Measurements from ENCODE around the gene PHYKPL. TPM values are rescaled to one million over a fixed set of nuclear protein-coding genes. Genes with fewer than 3 reads are reported as not detected.

Gene PHYKPL
- total RNA-seq, 1 donor from 2014 or later = 29.2 TPM

- Histone ChIP-seq H3K36me3 (ENCODE audit: control insufficient read depth, insufficient read depth, low read length) (peaks cover 25% of the 10 kb centered on the region), H3K4me3 (ENCODE audit: low read depth, low read length) (peak overlapping the region; percentile 71), H3K27me3 (ENCODE audit: control insufficient read depth, insufficient read depth, low read length) (no peaks in the 10 kb centered on the region)
- FAIRE-seq (no peak), DNase-seq (ENCODE audit: low read depth) (peak; percentile 55)
- TF ChIP-seq CTCF (IDR thresholded peaks at IDR 0.05; ENCODE audit: insufficient read depth, low read length, severe bottlenecking) = no peak
These were observed 27.5 kb downstream of the PHYKPL start for GRCh38 chr5:178204935-178205748.

DNA sequence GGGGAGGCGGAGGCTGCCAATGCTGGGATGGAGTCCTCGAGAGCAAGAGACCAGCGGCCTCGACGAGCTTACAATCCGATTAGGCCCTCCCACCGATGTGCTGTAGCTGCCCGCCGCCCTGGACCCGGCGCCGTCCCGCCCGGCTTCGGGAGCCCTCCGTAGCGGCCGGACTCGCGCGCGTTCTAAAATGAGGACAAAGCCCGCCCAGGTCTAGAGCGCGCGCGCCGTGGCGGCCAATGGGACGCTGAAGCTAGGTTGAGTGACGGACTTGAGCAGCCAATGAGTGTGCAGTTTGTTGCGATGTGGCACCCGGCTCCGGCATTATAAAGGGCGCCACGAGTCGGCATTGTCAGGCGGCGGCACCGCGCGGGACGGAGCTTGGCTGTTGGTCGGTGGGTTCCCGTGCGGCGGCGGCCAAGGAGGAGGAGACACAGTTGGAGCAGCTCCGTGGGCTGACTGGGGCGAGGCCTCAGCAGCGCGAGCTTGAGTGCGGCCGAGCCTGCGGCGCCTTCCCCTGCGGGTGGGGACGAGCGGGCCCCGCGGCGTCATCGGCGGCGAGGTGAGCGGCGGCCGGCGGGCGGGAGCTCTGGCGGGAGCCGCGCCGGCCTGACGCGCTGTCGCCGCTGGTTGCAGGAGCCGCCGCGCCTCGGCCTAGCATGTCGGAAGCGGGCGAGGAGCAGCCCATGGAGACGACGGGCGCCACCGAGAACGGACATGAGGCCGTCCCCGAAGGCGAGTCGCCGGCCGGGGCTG, 28.2 kb downstream of the PHYKPL start, which contains the start of gene HNRNPAB:
Gene HNRNPAB (plus strand): TSS at position 352 of the 753 bp plus-strand sequence. CDS start 305 bp downstream, at position 657.
- no peaks in the 10 kb centered on the region for H3K27me3 ChIP-seq (ENCODE audit: control insufficient read depth, insufficient read depth, low read length)
- H3K36me3 ChIP-seq (ENCODE audit: control insufficient read depth, insufficient read depth, low read length) = peaks cover 20% of the 10 kb centered on the region
- FAIRE-seq (no peak), DNase-seq (ENCODE audit: low read depth) (peak; percentile 80)
- no peak for TF ChIP-seq CTCF (IDR thresholded peaks at IDR 0.05; ENCODE audit: insufficient read depth, low read length, severe bottlenecking)
- H3K4me3 ChIP-seq (ENCODE audit: low read depth, low read length) = peak within 1 kb of the TSS; percentile 71

- FAIRE-seq (no peak), DNase-seq (ENCODE audit: low read depth) (no peak)
- Histone ChIP-seq H3K4me3 (ENCODE audit: low read depth, low read length) (peak overlapping the region; percentile 71), H3K27me3 (ENCODE audit: control insufficient read depth, insufficient read depth, low read length) (no peaks in the 10 kb centered on the region), H3K36me3 (ENCODE audit: control insufficient read depth, insufficient read depth, low read length) (peaks cover 15% of the 10 kb centered on the region)
- TF ChIP-seq CTCF (IDR thresholded peaks at IDR 0.05; ENCODE audit: insufficient read depth, low read length, severe bottlenecking) = no peak
These were observed 28.9 kb downstream of the PHYKPL start for GRCh38 chr5:178203670-178204181.

DNA sequence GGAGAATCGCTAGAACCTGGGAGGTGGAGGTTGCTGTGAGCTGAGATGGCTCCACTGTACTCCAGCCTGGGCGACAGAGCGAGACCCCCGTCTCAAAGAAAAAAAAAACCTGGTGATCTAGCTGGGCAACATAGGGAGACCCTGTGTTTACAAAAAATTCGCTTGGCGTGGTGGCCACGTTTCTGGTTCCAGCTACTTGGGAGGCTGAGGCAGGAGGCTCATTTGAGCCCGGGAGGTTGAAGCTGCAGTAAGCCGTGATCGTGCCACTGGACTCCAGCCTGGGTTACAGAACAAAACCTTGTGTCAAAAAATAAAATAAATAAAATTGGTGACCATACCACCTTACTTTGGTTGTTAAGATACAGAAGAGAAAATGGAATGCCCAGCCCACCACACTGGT, 30.1 kb downstream of the PHYKPL start:
- peaks cover 11% of the 10 kb centered on the region for H3K36me3 ChIP-seq (ENCODE audit: control insufficient read depth, insufficient read depth, low read length)
- TF ChIP-seq CTCF (IDR thresholded peaks at IDR 0.05; ENCODE audit: insufficient read depth, low read length, severe bottlenecking) = no peak
- no peak for FAIRE-seq
- no peaks in the 10 kb centered on the region for H3K27me3 ChIP-seq (ENCODE audit: control insufficient read depth, insufficient read depth, low read length)
- no peak overlapping the region for H3K4me3 ChIP-seq (ENCODE audit: low read depth, low read length)
- DNase-seq (ENCODE audit: low read depth) = no peak

GRCh38 chr5:178201927-178202235, 30.7 kb downstream of the PHYKPL start:
- no peak for TF ChIP-seq CTCF (IDR thresholded peaks at IDR 0.05; ENCODE audit: insufficient read depth, low read length, severe bottlenecking)
- Histone ChIP-seq H3K27me3 (ENCODE audit: control insufficient read depth, insufficient read depth, low read length) (no peaks in the 10 kb centered on the region), H3K36me3 (ENCODE audit: control insufficient read depth, insufficient read depth, low read length) (peaks cover 5% of the 10 kb centered on the region), H3K4me3 (ENCODE audit: low read depth, low read length) (no peak overlapping the region)
- FAIRE-seq (no peak), DNase-seq (ENCODE audit: low read depth) (no peak)
